ENCODE data around the gene VAX1. TPM values are rescaled to one million over a fixed set of nuclear protein-coding genes. Genes with fewer than 3 reads are reported as not detected.

VAX1 gene
- polyA plus RNA-seq (2012; rRNA removed): not detected in 2 replicates
- polyA plus RNA-seq (2012; cell fraction: cytosol; rRNA removed): not detected in 2 replicates
- not detected in 2 replicates for polyA plus RNA-seq (2012; cell fraction: nucleus; rRNA removed)

GRCh38 chr10:117137911-117138642, at the start of gene VAX1:
TSS of gene VAX1 (minus strand) at chr10:117138270. CDS start at chr10:117138056, 214 bp downstream.
- CTCF ChIA-PET: interaction anchor here (2.7 kb wide), 1 partner anchor 341 kb away, joined by 12 read pairs; no protein-coding TSS in a partner anchor

GRCh38 chr10:117186832-117187615, 49.0 kb upstream of the VAX1 start:
- ChIA-PET POLR2A (no interaction called here), CTCF (interaction anchor here (0.8 to 3.1 kb wide), 10 partner anchors 11 to 399 kb away, joined by 3 to 16 read pairs (median 5); no protein-coding TSS in a partner anchor)
- no peak for DNase-seq
- H2AFZ ChIP-seq (ENCODE audit: low read depth): no peak overlapping the region
- H3K79me2 ChIP-seq (ENCODE audit: insufficient read depth): no peaks in the 10 kb centered on the region
- H3K27ac ChIP-seq (ENCODE audit: low read depth in 2 of 2, low read length in 1 of 2): no peak overlapping the region
- no peaks in the 10 kb centered on the region for H3K36me3 ChIP-seq (replicated peaks in 1 of 2; ENCODE audit: control insufficient read depth in 1 of 2, insufficient read depth in 2 of 2, low read length in 1 of 2)
- 34% methylated on average over 4 of the region's 4 CpGs for WGBS (ENCODE audit: low lambda C conversion rate)
- H3F3A ChIP-seq (replicated peaks; ENCODE audit: insufficient read depth): no peaks in the 10 kb centered on the region
- no peak overlapping the region for H3K4me2 ChIP-seq
- no peak overlapping the region for H3K9ac ChIP-seq
- no peak overlapping the region for H3K4me3 ChIP-seq (ENCODE audit: low read depth in 2 of 2, low read length in 1 of 2)
- no peaks in the 10 kb centered on the region for H3K27me3 ChIP-seq (ENCODE audit: insufficient read depth)
- no peaks in the 10 kb centered on the region for H3K4me1 ChIP-seq (ENCODE audit: control insufficient read depth in 1 of 2, insufficient read depth in 2 of 2, low read depth in 1 of 2, low read length in 1 of 2)
- no peaks in the 10 kb centered on the region for H3K9me2 ChIP-seq
- H4K20me1 ChIP-seq (ENCODE audit: insufficient read depth): no peaks in the 10 kb centered on the region
- no peaks in the 10 kb centered on the region for H3K9me3 ChIP-seq
- TF ChIP-seq USF2 (IDR thresholded peaks at IDR 0.05; ENCODE audit: borderline replicate concordance, low read depth, low read length): no peak
- TF ChIP-seq PBX3 (IDR thresholded peaks at IDR 0.05): no peak
- TF ChIP-seq MXI1 (IDR thresholded peaks at IDR 0.05; ENCODE audit: low read depth, low read length): no peak
- no peak for TF ChIP-seq JUND (IDR thresholded peaks at IDR 0.05)
- no peak for TF ChIP-seq CTCF (IDR thresholded peaks at IDR 0.05)
- TF ChIP-seq YY1 (IDR thresholded peaks at IDR 0.05; ENCODE audit: low read depth): no peak
- TF ChIP-seq NRF1 (IDR thresholded peaks at IDR 0.05; ENCODE audit: low read depth, low read length): no peak
- TF ChIP-seq GABPA (IDR thresholded peaks at IDR 0.05; ENCODE audit: low read depth): peak; percentile 50
- no peak for TF ChIP-seq EZH2phosphoT487 (IDR thresholded peaks at IDR 0.05; ENCODE audit: borderline replicate concordance, low read depth)
- no peak for TF ChIP-seq GATA2 (CRISPR knock-in tag; IDR thresholded peaks at IDR 0.05)
- TF ChIP-seq FOSL2 (IDR thresholded peaks at IDR 0.05; ENCODE audit: borderline replicate concordance, low read depth): peak; percentile 23; the same call in 1 of the 2 replicates
- peak; percentile 52; the same call in 1 of the 2 replicates for TF ChIP-seq TCF12 (IDR thresholded peaks at IDR 0.05)
- TF ChIP-seq MAX (IDR thresholded peaks at IDR 0.05; ENCODE audit: low read depth): no peak
- peak; percentile 82 for TF ChIP-seq USF1 (IDR thresholded peaks at IDR 0.05; ENCODE audit: borderline replicate concordance, low read depth)
- TF ChIP-seq ELF1 (IDR thresholded peaks at IDR 0.05): 0 out of 2 replicates have a peak, but pooled peaks have one; percentile 44
- no peak for TF ChIP-seq POLR2AphosphoS5 (IDR thresholded peaks at IDR 0.05; ENCODE audit: low read depth, low read length)
- TF ChIP-seq SIN3A (IDR thresholded peaks at IDR 0.05; ENCODE audit: borderline replicate concordance, low read depth, low read length): no peak
- no peak for TF ChIP-seq RXRA (IDR thresholded peaks at IDR 0.05; ENCODE audit: borderline replicate concordance, low read depth)
- no peak for TF ChIP-seq FOXJ3 (CRISPR knock-in tag; IDR thresholded peaks at IDR 0.05)
- TF ChIP-seq FOXM1 (IDR thresholded peaks at IDR 0.05; ENCODE audit: low read depth): no peak

More at GRCh38 chr10:117137911-117138642, at the start of gene VAX1:
- H4K20me1 ChIP-seq (ENCODE audit: insufficient read depth): no peaks in the 10 kb centered on the region
- POLR2A ChIA-PET: no interaction called here
- peak within 1 kb of the TSS; percentile 72 for H3K4me2 ChIP-seq
- peaks cover 0 to 2% of the 10 kb centered on the region in 2 experiments; a peak in 2 of 4 replicates for H3K4me1 ChIP-seq (ENCODE audit: control insufficient read depth in 1 of 2, insufficient read depth in 2 of 2, low read depth in 1 of 2, low read length in 1 of 2)
- peak within 1 kb of the TSS; percentile 29; the same call in 1 of the 2 replicates for H2AFZ ChIP-seq (ENCODE audit: low read depth)
- H3K79me2 ChIP-seq (ENCODE audit: insufficient read depth): no peaks in the 10 kb centered on the region
- no peak within 1 kb of the TSS for H3K9ac ChIP-seq
- H3K9me2 ChIP-seq: no peaks in the 10 kb centered on the region
- H3K36me3 ChIP-seq (replicated peaks in 1 of 2; ENCODE audit: control insufficient read depth in 1 of 2, insufficient read depth in 2 of 2, low read length in 1 of 2): no peaks in the 10 kb centered on the region
- H3K27ac ChIP-seq (ENCODE audit: low read depth in 2 of 2, low read length in 1 of 2): no peak within 1 kb of the TSS
- H3K4me3 ChIP-seq (ENCODE audit: low read depth in 2 of 2, low read length in 1 of 2): peak within 1 kb of the TSS; percentile 14 to 39; a peak in 3 of 4 replicates
- WGBS (ENCODE audit: low lambda C conversion rate): 9% methylated on average over 35 of the region's 65 CpGs
- DNase-seq: peak; percentile 75
- TF ChIP-seq YY1 (IDR thresholded peaks at IDR 0.05; ENCODE audit: low read depth): no peak
- TF ChIP-seq EZH2phosphoT487 (IDR thresholded peaks at IDR 0.05; ENCODE audit: borderline replicate concordance, low read depth): peak; percentile 65; the same call in 1 of the 2 replicates
- no peaks in the 10 kb centered on the region for H3F3A ChIP-seq (replicated peaks; ENCODE audit: insufficient read depth)
- H3K27me3 ChIP-seq (ENCODE audit: insufficient read depth): peaks cover 94% of the 10 kb centered on the region
- H3K9me3 ChIP-seq: no peaks in the 10 kb centered on the region

Data from SK-N-SH (cell line).